H9 (cell line): ENCODE data around the gene AGXT. TPM values are rescaled to one million over a fixed set of nuclear protein-coding genes. Genes with fewer than 3 reads are reported as not detected.

Source experiments
- DNase-seq: peaks from one replicate; pipeline ENCODE4 v3.0.0-alpha.2; 2017
- H2AFZ ChIP-seq: one replicate; pipeline ENCODE4 v1.6.1; 2013; ENCODE audit warnings: mild to moderate bottlenecking, low read length, control low read depth, moderate library complexity
- H2AK5ac ChIP-seq: 2 replicates; pipeline ENCODE4 v1.6.1; 2013; ENCODE audit warnings: low read length, control low read depth, mixed read lengths; ENCODE audit not compliant: insufficient read length
- H2BK120ac ChIP-seq: one replicate; pipeline ENCODE4 v1.6.1; 2013; ENCODE audit warnings: low read depth, mild to moderate bottlenecking, low read length, control low read depth, inconsistent platforms; ENCODE audit not compliant: poor library complexity, severe bottlenecking
- H2BK12ac ChIP-seq: 2 replicates; pipeline ENCODE4 v1.6.1; 2013; ENCODE audit warnings: low read length, control low read depth, mixed read lengths, low read depth; ENCODE audit not compliant: insufficient read length
- H2BK15ac ChIP-seq: 2 replicates; pipeline ENCODE4 v1.6.1; 2013; ENCODE audit warnings: low read depth, low read length, control low read depth
- H2BK20ac ChIP-seq: one replicate; pipeline ENCODE4 v1.6.1; 2013; ENCODE audit warnings: low read depth, mild to moderate bottlenecking, low read length, control low read depth, inconsistent platforms; ENCODE audit not compliant: poor library complexity, severe bottlenecking
- H2BK5ac ChIP-seq: 2 replicates; pipeline ENCODE4 v1.6.1; 2013; ENCODE audit warnings: low read length, control low read depth, mixed read lengths; ENCODE audit not compliant: insufficient read length
- H3K14ac ChIP-seq: 2 replicates; pipeline ENCODE4 v1.6.1; 2013; ENCODE audit warnings: low read length, control low read depth; ENCODE audit not compliant: insufficient read depth
- H3K18ac ChIP-seq: 2 replicates; pipeline ENCODE4 v1.6.1; 2013; ENCODE audit warnings: low read depth, mild to moderate bottlenecking, mixed read lengths, low read length, control low read depth; ENCODE audit not compliant: insufficient read length
- H3K23ac ChIP-seq: 2 replicates; pipeline ENCODE4 v1.6.1; 2013; ENCODE audit warnings: low read length, control low read depth, mixed read lengths, low read depth; ENCODE audit not compliant: insufficient read length
- H3K23me2 ChIP-seq: 2 replicates; pipeline ENCODE4 v1.6.1; 2013; ENCODE audit warnings: low read depth, mild to moderate bottlenecking, mixed read lengths, low read length, control low read depth; ENCODE audit not compliant: insufficient read length, poor library complexity, severe bottlenecking
- H3K27ac ChIP-seq: 2 replicates; pipeline ENCODE4 v1.5.1; 2013; ENCODE audit warnings: low read length, control low read depth, mixed read lengths, low read depth; ENCODE audit not compliant: insufficient read length
- H3K27me3 ChIP-seq: 2 replicates; pipeline ENCODE4 v1.6.1; 2013; ENCODE audit warnings: low read length, control low read depth, inconsistent platforms; ENCODE audit not compliant: insufficient read depth
- H3K4ac ChIP-seq: 2 replicates; pipeline ENCODE4 v1.6.1; 2013; ENCODE audit warnings: low read depth, mild to moderate bottlenecking, control low read depth, inconsistent platforms, low read length, moderate library complexity
- H3K4me1 ChIP-seq: 2 replicates; pipeline ENCODE4 v1.6.1; 2013; ENCODE audit warnings: low read length, control low read depth, inconsistent platforms; ENCODE audit not compliant: insufficient read depth
- H3K4me2 ChIP-seq: 2 replicates; pipeline ENCODE4 v1.6.1; 2013; ENCODE audit warnings: low read length, control low read depth, mixed read lengths; ENCODE audit not compliant: insufficient read length, insufficient read depth
- H3K56ac ChIP-seq: 2 replicates; pipeline ENCODE4 v1.6.1; 2013; ENCODE audit warnings: low read depth, mild to moderate bottlenecking, mixed read lengths, low read length, control low read depth; ENCODE audit not compliant: insufficient read length
- H3K79me1 ChIP-seq: 2 replicates; pipeline ENCODE4 v1.6.1; 2013; ENCODE audit warnings: low read depth, mild to moderate bottlenecking, moderate library complexity, low read length, control low read depth, inconsistent platforms; ENCODE audit not compliant: insufficient read depth, poor library complexity, severe bottlenecking
- H3K79me2 ChIP-seq: 2 replicates; pipeline ENCODE4 v1.6.1; 2013; ENCODE audit warnings: low read length, control low read depth, inconsistent platforms; ENCODE audit not compliant: insufficient read depth
- H3K9ac ChIP-seq: 2 replicates; pipeline ENCODE4 v1.6.1; 2013; ENCODE audit warnings: low read length, control low read depth, mixed read lengths; ENCODE audit not compliant: insufficient read length; ENCODE audit errors: extremely low read depth
- H3K9me3 ChIP-seq: one replicate; pipeline ENCODE4 v1.6.1; 2013; ENCODE audit warnings: low read depth, low read length, inconsistent platforms; ENCODE audit not compliant: control insufficient read depth
- H3T11ph ChIP-seq: one replicate; pipeline ENCODE4 v1.6.1; 2013; ENCODE audit warnings: mild to moderate bottlenecking, low read length, control low read depth, inconsistent platforms
- H4K20me1 ChIP-seq: one replicate; pipeline ENCODE4 v1.6.1; 2013; ENCODE audit not compliant: control insufficient read depth, insufficient read length, insufficient read depth
- H4K5ac ChIP-seq: 2 replicates; pipeline ENCODE4 v1.6.1; 2013; ENCODE audit warnings: low read depth, mild to moderate bottlenecking, mixed read lengths, low read length, control low read depth; ENCODE audit not compliant: insufficient read length
- H4K8ac ChIP-seq: replicated peaks from 2 replicates; pipeline ENCODE4 v1.6.1; 2013; ENCODE audit warnings: low read length, control low read depth, mixed read lengths, low read depth; ENCODE audit not compliant: insufficient read length
- H4K91ac ChIP-seq: 2 replicates; pipeline ENCODE4 v1.6.1; 2013; ENCODE audit warnings: low read depth, mild to moderate bottlenecking, moderate library complexity, mixed read lengths, low read length, control low read depth; ENCODE audit not compliant: insufficient read length
- H3K27ac Mint-ChIP-seq, 3 experiments: 2 replicates in 2 of 3; 3 replicates in 1 of 3; pipeline ENCODE4 v1.8.0; 2020 to 2021; ENCODE audit warnings: mixed read lengths in 3 of 3, mild to moderate bottlenecking in 1 of 3, moderate library complexity in 1 of 3
- H3K27me3 Mint-ChIP-seq: 2 replicates; pipeline ENCODE4 v1.8.0; 2021; ENCODE audit warnings: low read depth, mild to moderate bottlenecking, moderate library complexity, mixed read lengths
- H3K36me3 Mint-ChIP-seq, 3 experiments: 2 replicates in 2 of 3; 3 replicates in 1 of 3; pipeline ENCODE4 v1.8.0; 2020 to 2021; ENCODE audit warnings: low read depth in 3 of 3, mixed read lengths in 3 of 3; ENCODE audit not compliant: insufficient read depth in 1 of 3
- H3K4me1 Mint-ChIP-seq, 2 experiments: 2 replicates each; pipeline ENCODE4 v1.8.0; 2020; ENCODE audit warnings: mixed read lengths in 2 of 2
- H3K4me3 Mint-ChIP-seq, 2 experiments: 2 replicates in 1 of 2; 3 replicates in 1 of 2; pipeline ENCODE4 v1.8.0; 2020 to 2021; ENCODE audit warnings: mild to moderate bottlenecking in 2 of 2, mixed read lengths in 2 of 2, moderate library complexity in 1 of 2
- H3K9me3 Mint-ChIP-seq, 2 experiments: 2 replicates in 1 of 2; 3 replicates in 1 of 2; pipeline ENCODE4 v1.8.0; 2020; ENCODE audit warnings: mild to moderate bottlenecking in 2 of 2, mixed read lengths in 2 of 2, moderate library complexity in 1 of 2
- WGBS: extraction: QIAGEN DNeasy Blood & Tissue Kit; methylation state at CpG from one replicate; pipeline ENCODE4 v1.1.7; 2013; ENCODE audit warnings: missing lambda C conversion rate, low lambda C conversion rate, mixed read lengths; ENCODE audit not compliant: insufficient read length; ENCODE audit errors: extremely low coverage; 5-methylcytosine and 5-hydroxymethylcytosine counted together
- total RNA-seq: library from RNA; stranded (reverse); gene quantifications from 2 replicates; pipeline ENCODE4 v1.2.1, GENCODE V29; 2021
- TF ChIP-seq, protein P1 (sequence below): fragments of 200-600 bp; sonication (generic); conservative IDR thresholded peaks from 3 replicates; pipeline ENCODE4 v1.8.0; 2021; ENCODE audit warnings: antibody characterized with exemption, mild to moderate bottlenecking

Gene AGXT
- total RNA-seq, 1 experiment from 2014 or later, result not detected

DNA sequence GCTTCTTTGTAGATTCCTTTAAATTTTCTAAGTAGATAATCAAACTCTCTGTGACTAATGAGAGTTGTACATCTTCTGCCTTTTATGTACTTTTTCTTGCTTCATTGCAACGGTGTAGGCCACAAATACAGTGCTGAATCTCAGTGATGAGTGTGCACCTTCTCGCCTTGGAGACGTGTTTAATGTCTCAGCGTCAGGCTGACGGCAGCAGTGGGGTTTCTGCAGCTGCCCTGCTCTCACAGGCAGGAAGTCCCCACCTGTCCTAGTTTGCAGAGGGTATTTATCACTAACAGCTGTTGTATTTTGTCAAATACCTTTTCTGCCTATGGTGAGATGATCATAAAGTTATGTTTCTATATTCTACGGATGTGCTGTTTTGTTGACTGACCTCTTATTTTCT is 13.3 kb downstream of the AGXT start:
- Histone ChIP-seq H2BK15ac (no peak overlapping the region), H3K79me2 (no peaks in the 10 kb centered on the region), H2BK120ac (no peak overlapping the region), H3K23ac (no peak overlapping the region), H3K79me1 (no peaks in the 10 kb centered on the region), H3K27ac (no peak overlapping the region), H3K14ac (no peak overlapping the region), H4K91ac (no peak overlapping the region), H3K4ac (no peak overlapping the region), H3K9ac (no peak overlapping the region), H3K18ac (no peak overlapping the region), H3K9me3 (no peaks in the 10 kb centered on the region), H2AK5ac (no peak overlapping the region), H3K4me1 (no peaks in the 10 kb centered on the region), H3K27me3 (no peaks in the 10 kb centered on the region), H4K20me1 (no peaks in the 10 kb centered on the region), H2BK5ac (no peak overlapping the region), H3K56ac (no peak overlapping the region), H2BK12ac (no peak overlapping the region), H2AFZ (no peak overlapping the region), H3T11ph (no peak overlapping the region), H4K8ac (no peak overlapping the region), H4K5ac (no peak overlapping the region), H3K23me2 (no peaks in the 10 kb centered on the region), H2BK20ac (no peak overlapping the region), H3K4me2 (no peak overlapping the region)
- Mint-ChIP-seq H3K4me3 (no peak overlapping the region; a peak in 1 of 5 replicates), H3K9me3 (no peaks in the 10 kb centered on the region), H3K27me3 (no peaks in the 10 kb centered on the region; the same call in 1 of the 2 replicates), H3K36me3 (no peaks in the 10 kb centered on the region), H3K27ac (no peak overlapping the region), H3K4me1 (no peaks in the 10 kb centered on the region; a peak in 2 of 4 replicates)
- no CpG with 5 or more reads among the region's 6 CpGs for WGBS
- DNase-seq, result no peak
- TF ChIP-seq, protein P1, sequence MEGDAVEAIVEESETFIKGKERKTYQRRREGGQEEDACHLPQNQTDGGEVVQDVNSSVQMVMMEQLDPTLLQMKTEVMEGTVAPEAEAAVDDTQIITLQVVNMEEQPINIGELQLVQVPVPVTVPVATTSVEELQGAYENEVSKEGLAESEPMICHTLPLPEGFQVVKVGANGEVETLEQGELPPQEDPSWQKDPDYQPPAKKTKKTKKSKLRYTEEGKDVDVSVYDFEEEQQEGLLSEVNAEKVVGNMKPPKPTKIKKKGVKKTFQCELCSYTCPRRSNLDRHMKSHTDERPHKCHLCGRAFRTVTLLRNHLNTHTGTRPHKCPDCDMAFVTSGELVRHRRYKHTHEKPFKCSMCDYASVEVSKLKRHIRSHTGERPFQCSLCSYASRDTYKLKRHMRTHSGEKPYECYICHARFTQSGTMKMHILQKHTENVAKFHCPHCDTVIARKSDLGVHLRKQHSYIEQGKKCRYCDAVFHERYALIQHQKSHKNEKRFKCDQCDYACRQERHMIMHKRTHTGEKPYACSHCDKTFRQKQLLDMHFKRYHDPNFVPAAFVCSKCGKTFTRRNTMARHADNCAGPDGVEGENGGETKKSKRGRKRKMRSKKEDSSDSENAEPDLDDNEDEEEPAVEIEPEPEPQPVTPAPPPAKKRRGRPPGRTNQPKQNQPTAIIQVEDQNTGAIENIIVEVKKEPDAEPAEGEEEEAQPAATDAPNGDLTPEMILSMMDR, result no peak
